Dedifferentiated amniotic fluid mesenchymal stem cell (primary cell): Measurements from ENCODE around the gene C2orf49.
A peak's percentile ranks its signal among the peaks of the same experiment; 100 is the strongest.

Source experiments
- DNase-seq: peaks from one replicate; pipeline ENCODE4 v3.0.0-alpha.2; 2016; ENCODE audit errors: extremely low spot score

The C2orf49 gene

GRCh38 chr2:105337122-105338019, at the start of gene C2orf49:
C2orf49 (plus strand) TSS chr2:105337540; CDS start chr2:105337588, 48 bp downstream.
- DNase-seq = peak; percentile 79

DNA sequence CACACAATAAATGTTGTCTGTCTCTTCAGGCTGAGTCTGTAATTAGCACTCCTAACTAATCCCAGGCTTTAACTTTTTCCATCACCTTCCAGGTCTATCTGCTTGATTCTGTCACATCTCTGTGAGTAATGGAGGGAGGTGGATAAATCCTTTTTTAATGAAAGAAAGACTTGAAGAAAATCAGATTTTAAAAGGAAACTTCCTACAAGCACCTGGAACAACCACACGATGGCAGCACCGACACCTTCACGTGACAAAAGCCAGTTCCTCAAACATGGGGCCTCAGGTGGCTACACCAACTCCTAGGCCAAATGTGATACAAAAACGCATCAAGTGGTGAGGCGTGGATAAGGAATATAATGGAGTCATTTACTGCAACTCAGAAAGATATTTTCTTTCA, 49.6 kb upstream of the C2orf49 start:
- no peak for DNase-seq

DNA sequence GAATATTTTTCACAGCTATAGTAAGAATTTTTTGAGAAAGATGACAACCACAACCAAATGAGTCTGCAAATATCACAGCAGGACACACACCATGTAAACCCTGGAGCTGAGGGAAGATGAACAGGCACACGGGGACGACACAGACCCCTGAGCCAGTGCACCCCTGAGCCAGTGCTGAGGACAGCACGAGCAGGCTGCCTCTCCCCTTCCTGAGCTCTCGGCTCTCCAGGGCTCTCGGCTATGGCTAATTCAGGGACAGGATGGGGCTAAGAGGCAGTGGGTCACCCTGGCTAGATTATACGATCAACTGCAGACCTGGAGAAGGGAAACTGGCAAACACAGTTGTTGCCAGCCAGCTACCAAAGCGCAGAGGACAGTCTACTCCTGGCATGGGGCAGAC, 49.2 kb upstream of the C2orf49 start:
- no peak for DNase-seq

DNA sequence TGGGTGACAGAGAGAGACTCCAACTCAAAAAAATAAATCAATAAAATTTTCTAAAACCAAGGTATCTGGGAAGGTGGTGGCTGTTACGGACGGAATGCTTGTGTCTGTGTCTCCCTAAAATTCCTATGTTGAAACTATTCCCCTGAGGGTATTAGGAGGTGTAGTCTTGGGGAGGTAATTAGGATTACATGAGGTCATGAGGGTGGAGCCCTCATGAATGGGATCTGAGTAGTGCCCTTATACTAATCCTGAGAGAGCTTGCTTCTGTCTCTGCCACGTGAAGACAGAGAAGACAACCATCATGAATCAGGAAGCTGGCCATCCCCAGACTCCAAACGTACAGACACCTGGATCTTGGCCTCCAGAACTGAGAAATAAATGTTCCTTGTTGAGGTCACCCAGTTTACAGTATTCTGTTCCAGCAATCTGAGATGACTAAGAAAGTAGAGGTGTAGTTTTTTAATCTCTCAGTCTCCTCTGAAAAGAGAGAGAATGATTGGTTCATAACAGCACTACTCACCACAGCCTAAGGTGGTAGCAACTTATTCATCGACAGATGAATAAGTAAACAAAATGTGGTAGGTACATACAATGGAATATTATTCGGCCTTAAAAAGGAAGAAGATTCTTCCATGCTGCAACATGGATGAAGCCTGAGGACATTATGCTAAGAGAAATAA, 46.2 kb upstream of the C2orf49 start:
- DNase-seq = no peak

- peak; percentile 22 for DNase-seq
These were observed 45.4 kb upstream of the C2orf49 start for GRCh38 chr2:105291981-105292380.

DNA sequence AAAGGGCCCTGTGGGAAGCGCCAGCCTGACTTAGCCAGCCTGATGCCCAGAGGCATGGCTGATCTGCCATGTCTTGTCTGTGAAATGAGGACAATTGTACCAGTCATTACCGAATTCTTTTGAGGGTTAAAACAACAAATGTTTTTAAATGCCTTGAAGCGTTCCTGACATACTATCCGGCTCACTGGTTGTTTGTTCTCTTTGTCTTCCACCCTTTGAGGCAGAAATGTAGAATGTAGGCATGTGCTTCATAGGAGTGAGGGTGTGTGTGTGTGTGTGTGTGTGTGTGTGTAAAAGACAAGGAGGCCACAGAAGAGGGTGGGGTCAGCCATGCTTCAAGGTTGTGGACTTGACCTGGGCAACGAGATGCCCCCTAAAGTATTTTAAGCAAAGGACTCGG, 43.3 kb upstream of the C2orf49 start:
- DNase-seq = no peak

GRCh38 chr2:105294844-105295481, 42.4 kb upstream of the C2orf49 start:
- peak; percentile 74 for DNase-seq

DNA sequence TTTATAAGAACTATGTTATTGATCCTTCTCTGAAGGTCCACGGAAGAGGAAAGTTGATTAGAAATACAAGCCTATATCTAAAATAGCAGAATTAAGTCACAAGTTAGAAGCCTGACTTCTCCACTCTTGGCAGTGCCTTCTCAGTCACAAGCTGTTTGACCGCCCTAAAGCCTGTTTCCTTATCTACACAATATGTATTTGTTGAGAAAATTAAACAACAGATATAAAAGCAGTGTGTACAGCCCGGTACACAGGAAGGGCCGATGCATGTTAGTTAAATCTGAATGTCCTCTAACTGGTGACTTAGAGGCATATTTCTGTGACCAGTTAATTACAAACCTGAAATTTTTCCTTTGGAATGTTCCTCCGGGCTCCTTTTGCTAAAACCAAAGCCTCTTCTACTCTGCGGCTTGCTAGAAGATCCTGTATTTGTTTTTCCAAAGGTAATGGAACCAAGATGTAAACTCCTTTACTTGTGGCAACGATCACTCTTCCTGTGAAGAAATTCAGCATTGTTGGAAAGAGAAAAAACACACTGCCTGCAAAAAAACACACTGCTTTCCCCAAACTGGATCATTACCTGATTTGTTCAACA, 41.2 kb upstream of the C2orf49 start:
- no peak for DNase-seq

- DNase-seq = no peak
These were observed 40.1 kb upstream of the C2orf49 start for GRCh38 chr2:105297216-105297615.

- DNase-seq = no peak
These were observed 39.3 kb upstream of the C2orf49 start for GRCh38 chr2:105298017-105298416.

- no peak for DNase-seq
These were observed 38.0 kb upstream of the C2orf49 start for GRCh38 chr2:105299290-105299689.

DNA sequence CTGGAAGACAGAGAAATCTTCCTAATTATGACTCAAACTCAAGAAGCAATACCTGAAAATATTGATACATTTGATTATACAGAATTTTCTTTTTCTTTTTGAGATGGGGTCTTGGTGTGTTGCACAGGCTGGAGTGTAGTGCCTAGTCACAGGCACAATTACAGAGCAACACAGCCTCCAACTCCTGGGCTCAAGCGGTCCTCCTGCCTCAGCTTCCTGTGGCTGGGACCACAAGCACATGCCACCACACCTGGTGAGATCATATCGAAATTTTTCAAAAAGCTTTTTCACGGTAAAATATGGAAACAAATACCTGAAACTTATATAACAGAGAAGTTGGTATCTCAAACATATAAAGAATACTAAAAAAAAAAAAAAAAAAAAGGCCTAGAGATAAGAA, 35.7 kb upstream of the C2orf49 start:
- no peak for DNase-seq

- DNase-seq = no peak
These were observed 30.2 kb upstream of the C2orf49 start for GRCh38 chr2:105307146-105307545.

- DNase-seq = no peak
These were observed 29.8 kb upstream of the C2orf49 start for GRCh38 chr2:105307550-105307949.

GRCh38 chr2:105307962-105308361, 29.4 kb upstream of the C2orf49 start:
- DNase-seq = no peak

DNA sequence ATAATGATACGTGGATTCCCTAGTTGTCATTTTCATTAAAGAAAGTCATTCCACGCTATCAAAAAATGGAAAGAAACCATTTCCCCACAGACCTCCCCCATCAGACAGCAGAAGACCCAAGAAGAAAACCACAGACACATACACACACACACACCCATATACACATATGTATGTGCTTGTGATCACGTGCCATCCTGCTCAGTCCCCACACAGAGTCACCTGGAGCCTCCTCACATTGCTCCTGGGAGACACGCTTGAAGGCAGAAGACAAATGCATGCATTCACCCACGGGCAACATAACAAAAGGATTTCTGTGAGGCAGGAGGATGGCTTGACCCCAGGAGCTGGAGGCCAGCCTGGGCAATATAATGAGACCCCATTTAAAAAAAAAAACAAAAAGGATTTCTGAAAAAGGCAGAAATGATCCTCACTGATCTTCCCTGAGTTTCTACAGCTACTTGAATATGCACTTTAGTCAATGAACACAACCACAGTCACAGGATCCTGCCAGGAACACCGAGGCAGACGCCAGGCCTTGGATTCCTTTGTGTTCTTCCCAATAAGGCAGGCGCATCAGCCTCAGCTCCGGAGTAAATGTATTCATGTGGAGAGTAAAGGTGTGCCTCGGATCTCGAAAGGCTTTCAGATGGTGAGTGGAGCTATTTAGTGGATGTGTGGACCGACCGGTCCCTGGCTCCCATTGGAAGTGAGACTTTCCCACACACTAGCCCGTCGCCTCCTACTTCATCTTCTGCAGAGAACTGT, 28.8 kb upstream of the C2orf49 start:
- DNase-seq = no peak

DNA sequence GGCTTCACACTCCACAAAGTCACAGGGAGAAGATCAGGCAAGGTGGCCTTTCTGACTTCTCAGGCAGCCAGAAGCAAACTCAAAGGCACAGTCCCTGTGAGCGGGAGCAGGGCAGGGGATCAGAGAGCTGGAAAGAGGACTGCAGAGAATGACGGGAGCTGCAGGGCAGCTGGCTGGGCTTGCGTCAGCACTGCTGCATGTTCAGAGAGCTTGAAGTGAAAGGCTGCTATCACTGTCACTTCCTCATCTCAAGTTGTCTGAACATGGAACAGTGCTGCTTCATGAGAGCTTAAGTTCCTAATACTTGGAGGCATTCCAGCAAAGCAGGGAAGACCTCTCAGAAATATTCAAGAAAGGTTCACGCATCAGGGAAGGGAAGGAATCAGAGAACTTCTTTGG, 28.2 kb upstream of the C2orf49 start:
- DNase-seq = no peak

DNA sequence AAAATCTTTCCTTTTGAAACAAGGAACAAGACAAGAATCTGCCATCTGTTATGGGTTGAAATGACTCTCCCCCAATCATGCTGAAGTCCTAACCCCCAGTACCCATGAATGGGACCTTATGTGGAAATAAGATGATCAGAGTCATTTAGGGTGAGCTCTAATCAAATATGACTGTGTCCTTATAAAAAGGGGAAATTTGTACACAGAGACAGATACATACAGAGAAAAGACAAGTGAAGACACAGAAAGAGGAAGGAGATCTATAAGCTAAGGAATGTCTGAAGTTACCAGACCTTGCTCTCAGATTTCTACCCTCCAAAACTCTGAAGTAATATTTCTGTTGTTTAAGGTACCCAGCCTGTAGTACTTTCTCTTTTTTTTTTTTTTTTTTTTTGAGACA, 23.5 kb upstream of the C2orf49 start:
- DNase-seq = no peak

DNA sequence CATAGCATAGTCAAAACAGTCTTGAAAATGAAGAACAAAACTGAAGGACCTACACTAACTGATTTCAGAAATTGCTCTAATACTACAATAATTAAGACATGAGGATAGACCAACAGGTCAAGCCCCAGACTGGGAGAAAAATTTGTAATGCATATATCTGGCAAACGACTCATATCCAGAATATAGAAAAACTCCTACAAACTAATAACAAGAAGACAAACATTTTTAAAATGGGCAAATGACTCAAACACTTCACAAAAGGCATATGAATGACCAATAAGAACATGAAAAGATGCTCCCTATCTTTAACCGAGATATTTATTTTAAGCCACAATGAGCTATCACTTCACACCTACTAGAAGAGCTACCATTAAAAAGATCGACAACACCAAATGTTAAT, 22.0 kb upstream of the C2orf49 start:
- DNase-seq = no peak

DNA sequence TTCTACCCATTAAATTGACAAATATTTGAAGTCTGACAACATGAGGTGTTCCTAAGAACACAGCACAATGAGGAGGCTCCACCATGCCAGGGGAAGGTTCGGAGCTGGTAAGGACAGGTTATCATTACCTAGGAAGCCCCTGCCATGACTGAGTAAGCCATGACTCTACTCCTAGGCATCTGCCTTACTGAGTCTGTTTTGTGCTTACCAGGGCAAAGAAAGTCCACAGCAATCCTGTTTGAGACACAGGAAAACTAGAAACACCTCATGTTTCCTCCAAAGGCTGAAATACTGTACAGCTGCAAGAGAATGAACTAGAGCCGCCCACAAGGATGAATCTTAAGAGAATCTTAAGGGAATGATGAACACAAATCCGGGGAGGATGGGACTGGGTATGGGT, 19.4 kb upstream of the C2orf49 start:
- DNase-seq = no peak

DNA sequence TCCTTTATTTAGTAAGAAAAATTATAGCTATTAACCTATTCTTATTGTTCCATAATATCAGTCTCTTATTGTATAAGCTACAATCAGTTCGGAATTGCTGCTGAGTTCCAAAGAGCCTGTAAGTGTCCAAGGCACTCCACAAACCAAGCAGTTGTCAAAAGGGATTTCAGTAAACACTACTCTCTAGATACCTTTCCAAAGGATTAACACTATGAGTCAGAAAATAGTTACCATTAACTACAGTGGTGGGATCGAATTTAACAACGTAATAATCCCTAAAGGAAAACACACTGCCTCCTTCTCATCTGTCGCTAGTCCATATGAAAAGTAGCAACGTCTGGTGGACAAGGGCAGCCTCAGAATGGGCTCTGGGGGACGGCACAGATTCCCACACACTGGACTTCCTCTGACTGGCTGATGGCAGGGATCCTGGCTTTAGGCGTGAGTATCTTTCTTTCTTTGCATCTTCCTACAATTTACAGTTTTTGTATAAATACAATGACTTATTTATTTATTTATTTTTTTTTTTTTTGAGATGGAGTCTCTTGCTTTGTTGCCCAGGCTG, 16.6 kb upstream of the C2orf49 start:
- DNase-seq = no peak
